Prostate gland (tissue), 2 donors: Measurements from ENCODE around the gene IGFL3.

ENCODE experiments used
- CTCF ChIP-seq, 4 experiments: fragments of 200-600 bp in 2 of 4; fragments of 450-650 bp in 2 of 4; sonication (generic) in 2 of 4; IDR thresholded peaks; 1 replicate in 3 of 4; 2 replicates in 1 of 4; pipeline ENCODE4 v1.5.1; 2016 to 2019; ENCODE audit warnings: antibody characterized with exemption in 4 of 4, mild to moderate bottlenecking in 2 of 4, moderate library complexity in 2 of 4
- POLR2AphosphoS5 ChIP-seq: sonication (generic); formaldehyde crosslinking; IDR thresholded peaks from one replicate; pipeline ENCODE4 v1.6.1; 2017; ENCODE audit warnings: antibody characterized with exemption

DNA sequence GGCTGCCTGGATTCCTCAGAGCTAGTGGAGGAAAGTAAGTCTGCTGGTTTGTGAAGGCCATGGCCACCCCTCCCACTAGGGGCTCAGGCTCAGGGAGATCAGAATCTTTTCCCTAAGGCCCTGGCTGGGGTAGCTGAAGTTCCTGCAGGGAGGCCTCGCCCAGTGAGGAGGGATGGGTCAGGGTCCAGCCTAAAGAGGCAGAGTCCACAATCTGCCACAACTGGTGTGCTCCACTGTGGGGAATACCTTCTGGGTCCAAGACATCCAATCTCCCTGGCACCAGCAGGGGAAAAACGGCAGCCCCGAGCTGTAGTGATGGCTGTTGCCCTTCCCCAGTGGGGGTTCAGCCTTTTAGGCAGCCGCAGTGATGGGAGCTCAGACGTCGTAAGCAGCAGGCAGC lies 23.2 kb downstream of the IGFL3 start:
- TF ChIP-seq CTCF (IDR thresholded peaks at IDR 0.05): no peak
- no peak for TF ChIP-seq POLR2AphosphoS5
